Natural killer cell (primary cell): ENCODE measurements around the gene MICALL2. TPM values are rescaled to one million over a fixed set of nuclear protein-coding genes. Genes with fewer than 3 reads are reported as not detected.

Source experiments
- ATAC-seq, 3 donors: fragments of 150-1000 bp in 2 of 3; fragments of 200-7000 bp in 1 of 3; cut with Tn5 transposase; 1 replicate in 1 of 3; 2 replicates in 2 of 3; pipeline ENCODE4 v1.10.0; 2021; ENCODE audit warnings: mild to moderate bottlenecking in 2 of 3, moderate library complexity in 2 of 3
- DNase-seq, 2 donors: peaks; one replicate each; pipeline versions ENCODE4 v3.0.0 to v3.0.0-alpha.2; 2013 to 2021; ENCODE audit warnings: mixed read lengths in 1 of 2
- H3K27ac ChIP-seq: one replicate; pipeline ENCODE4 v1.5.1; 2013; ENCODE audit warnings: mild to moderate bottlenecking, low read length
- H3K27me3 ChIP-seq: one replicate; pipeline ENCODE4 v1.6.1; 2013; ENCODE audit warnings: low read length; ENCODE audit not compliant: control insufficient read depth, insufficient read depth
- H3K36me3 ChIP-seq: one replicate; pipeline ENCODE4 v1.6.1; 2013; ENCODE audit warnings: low read length; ENCODE audit not compliant: control insufficient read depth, insufficient read depth
- H3K4me1 ChIP-seq: one replicate; pipeline ENCODE4 v1.6.1; 2013; ENCODE audit warnings: low read length; ENCODE audit not compliant: control insufficient read depth, insufficient read depth
- H3K4me3 ChIP-seq: one replicate; pipeline ENCODE4 v1.5.1; 2013; ENCODE audit warnings: low read length
- H3K9me3 ChIP-seq: one replicate; pipeline ENCODE4 v1.6.1; 2013; ENCODE audit warnings: low read length; ENCODE audit not compliant: control insufficient read depth, insufficient read depth
- H3K27ac Mint-ChIP-seq, 2 donors: one replicate each; pipeline ENCODE4 v1.8.0; 2022; ENCODE audit warnings: mild to moderate bottlenecking in 2 of 2, mixed read lengths in 2 of 2, moderate library complexity in 1 of 2
- H3K27me3 Mint-ChIP-seq, 2 donors: one replicate each; pipeline ENCODE4 v1.8.0; 2022; ENCODE audit warnings: low read depth in 2 of 2, mixed read lengths in 2 of 2
- H3K36me3 Mint-ChIP-seq: one replicate; pipeline ENCODE4 v1.8.0; 2022; ENCODE audit warnings: mixed read lengths
- H3K4me1 Mint-ChIP-seq, 2 donors: one replicate each; pipeline ENCODE4 v1.8.0; 2022; ENCODE audit warnings: mixed read lengths in 2 of 2
- H3K4me3 Mint-ChIP-seq: one replicate; pipeline ENCODE4 v1.8.0; 2022; ENCODE audit warnings: mild to moderate bottlenecking, moderate library complexity, mixed read lengths
- H3K9me3 Mint-ChIP-seq, 2 donors: one replicate each; pipeline ENCODE4 v1.8.0; 2022; ENCODE audit warnings: mixed read lengths in 2 of 2
- CTCF ChIP-seq: fragments of 200-600 bp; IDR thresholded peaks from one replicate; pipeline ENCODE4 v1.8.0; 2022; ENCODE audit warnings: antibody characterized with exemption
- whole genome bisulfite sequencing: methylation state at CpG from one replicate; pipeline ENCODE4 v1.1.7; 2013; ENCODE audit warnings: missing lambda C conversion rate; ENCODE audit not compliant: insufficient coverage; 5-methylcytosine and 5-hydroxymethylcytosine counted together
- intact Hi-C: fragments of 100-400 bp; cut with micrococcal nuclease; formaldehyde crosslinking; loops from one replicate; pipeline ENCODE4 v1.14.2; 2022
- total RNA-seq, 4 donors: library from RNA; stranded (reverse); fragments of 120-200 nt in 1 of 4; gene quantifications; one replicate each; pipeline versions ENCODE4 v1.2.3 to v1.2.4, GENCODE V29; 2013 to 2022

MICALL2 gene
- total RNA-seq, 3 donors from 2014 or later (not counting 1 experiment from before 2014, with no cell fraction given) = 2.5 to 4.4 (median 2.8) TPM

GRCh38 chr7:1490837-1491236, 31.6 kb upstream of the MICALL2 start:
- no peak for ATAC-seq
- H3K27ac Mint-ChIP-seq = no peak overlapping the region

GRCh38 chr7:1489336-1489735, 30.1 kb upstream of the MICALL2 start:
- H3K4me1 Mint-ChIP-seq = no peaks in the 10 kb centered on the region
- H3K27me3 ChIP-seq = no peaks in the 10 kb centered on the region
- H3K27me3 Mint-ChIP-seq = no peaks in the 10 kb centered on the region
- DNase-seq (no peak), ATAC-seq (no peak)
- H3K27ac ChIP-seq = no peak overlapping the region
- H3K4me3 ChIP-seq = no peak overlapping the region
- no peak for TF ChIP-seq CTCF
- no peaks in the 10 kb centered on the region for H3K9me3 Mint-ChIP-seq
- H3K4me3 Mint-ChIP-seq = no peak overlapping the region
- H3K27ac Mint-ChIP-seq = no peak overlapping the region
- WGBS = 98% methylated on average over 18 of the region's 18 CpGs
- no peaks in the 10 kb centered on the region for H3K9me3 ChIP-seq
- peaks cover 64% of the 10 kb centered on the region for H3K36me3 ChIP-seq
- intact Hi-C loops = no loop called here
- no peaks in the 10 kb centered on the region for H3K4me1 ChIP-seq
- H3K36me3 Mint-ChIP-seq = no peaks in the 10 kb centered on the region

More at GRCh38 chr7:1490837-1491236, 31.6 kb upstream of the MICALL2 start:
- Histone ChIP-seq H3K36me3 (peaks cover 54% of the 10 kb centered on the region), H3K4me3 (no peak overlapping the region), H3K9me3 (no peaks in the 10 kb centered on the region), H3K4me1 (no peaks in the 10 kb centered on the region), H3K27me3 (no peaks in the 10 kb centered on the region), H3K27ac (no peak overlapping the region)
- H3K9me3 Mint-ChIP-seq = no peaks in the 10 kb centered on the region
- H3K4me3 Mint-ChIP-seq = no peak overlapping the region
- TF ChIP-seq CTCF = no peak
- intact Hi-C loops = no loop called here
- H3K36me3 Mint-ChIP-seq = no peaks in the 10 kb centered on the region
- H3K4me1 Mint-ChIP-seq = no peaks in the 10 kb centered on the region
- WGBS = 95% methylated on average over 19 of the region's 19 CpGs
- no peaks in the 10 kb centered on the region for H3K27me3 Mint-ChIP-seq
- no peak for DNase-seq

- intact Hi-C loops = no loop called here
- peaks cover 76% of the 10 kb centered on the region for H3K36me3 ChIP-seq
- TF ChIP-seq CTCF = no peak
- Mint-ChIP-seq H3K36me3 (no peaks in the 10 kb centered on the region), H3K4me3 (no peak overlapping the region), H3K27me3 (no peaks in the 10 kb centered on the region), H3K27ac (no peak overlapping the region), H3K4me1 (no peaks in the 10 kb centered on the region), H3K9me3 (no peaks in the 10 kb centered on the region)
- 91% methylated on average over 20 of the region's 20 CpGs for WGBS
- no peak overlapping the region for H3K4me3 ChIP-seq
- H3K27me3 ChIP-seq = no peaks in the 10 kb centered on the region
- no peak for DNase-seq
- H3K27ac ChIP-seq = no peak overlapping the region
- ATAC-seq = no peak
- H3K4me1 ChIP-seq = no peaks in the 10 kb centered on the region
- no peaks in the 10 kb centered on the region for H3K9me3 ChIP-seq
Observed at GRCh38 chr7:1488016-1488415, 28.7 kb upstream of the MICALL2 start.

- intact Hi-C loops = no loop called here
- H3K4me1 Mint-ChIP-seq = no peaks in the 10 kb centered on the region
- no peaks in the 10 kb centered on the region for H3K9me3 ChIP-seq
- WGBS = 94% methylated on average over 25 of the region's 25 CpGs
- no peaks in the 10 kb centered on the region for H3K36me3 Mint-ChIP-seq
- TF ChIP-seq CTCF = no peak
- peaks cover 80% of the 10 kb centered on the region for H3K36me3 ChIP-seq
- ATAC-seq (no peak), DNase-seq (no peak)
- H3K27ac ChIP-seq = no peak overlapping the region
- no peaks in the 10 kb centered on the region for H3K4me1 ChIP-seq
- H3K27ac Mint-ChIP-seq = no peak overlapping the region
- H3K9me3 Mint-ChIP-seq = no peaks in the 10 kb centered on the region
- H3K27me3 ChIP-seq = no peaks in the 10 kb centered on the region
- no peak overlapping the region for H3K4me3 ChIP-seq
- no peak overlapping the region for H3K4me3 Mint-ChIP-seq
- H3K27me3 Mint-ChIP-seq = no peaks in the 10 kb centered on the region
Observed at GRCh38 chr7:1487466-1487865, 28.2 kb upstream of the MICALL2 start.
